Aorta (tissue), 5 donors: ENCODE measurements around the gene CD2. TPM values are rescaled to one million over a fixed set of nuclear protein-coding genes. Genes with fewer than 3 reads are reported as not detected.

Experiments
- ATAC-seq: fragments of 200-7000 bp; cut with Tn5 transposase; one replicate; pipeline ENCODE4 v1.9.1; 2022; ENCODE audit warnings: moderate library complexity; ENCODE audit not compliant: low FRiP score
- DNase-seq, 2 donors: peaks; one replicate each; pipeline ENCODE4 v3.0.0-alpha.2; 2020
- H3K27ac ChIP-seq, 2 donors: one replicate each; pipeline ENCODE4 v1.5.1; 2013; ENCODE audit warnings: low read length in 2 of 2, mild to moderate bottlenecking in 2 of 2, moderate library complexity in 2 of 2, control low read depth in 1 of 2, inconsistent platforms in 1 of 2, low read depth in 1 of 2
- H3K27me3 ChIP-seq, 2 donors: one replicate each; pipeline ENCODE4 v1.6.1; 2013; ENCODE audit warnings: control low read depth in 1 of 2, low read length in 1 of 2, mild to moderate bottlenecking in 1 of 2, moderate library complexity in 1 of 2; ENCODE audit not compliant: insufficient read depth in 2 of 2, control insufficient read depth in 1 of 2
- H3K36me3 ChIP-seq, 2 donors: one replicate each; pipeline ENCODE4 v1.6.1; 2013; ENCODE audit warnings: control low read depth in 1 of 2, low read length in 1 of 2, mild to moderate bottlenecking in 1 of 2; ENCODE audit not compliant: insufficient read depth in 2 of 2, control insufficient read depth in 1 of 2
- H3K4me1 ChIP-seq, 2 donors: one replicate each; pipeline ENCODE4 v1.6.1; 2013; ENCODE audit warnings: low read length in 2 of 2, control low read depth in 1 of 2, mild to moderate bottlenecking in 1 of 2, moderate library complexity in 1 of 2; ENCODE audit not compliant: insufficient read depth in 2 of 2, control insufficient read depth in 1 of 2
- H3K4me3 ChIP-seq, 2 donors: one replicate each; pipeline ENCODE4 v1.5.1; 2013; ENCODE audit warnings: low read length in 2 of 2, control low read depth in 1 of 2, mild to moderate bottlenecking in 1 of 2
- H3K9me3 ChIP-seq: one replicate; pipeline ENCODE4 v1.6.1; 2013; ENCODE audit warnings: mild to moderate bottlenecking, low read length; ENCODE audit not compliant: control insufficient read depth
- WGBS, 2 donors: extraction: QIAGEN DNeasy Blood & Tissue Kit; methylation state at CpG; one replicate each; pipeline ENCODE4 v1.1.7; 2013; 5-methylcytosine and 5-hydroxymethylcytosine counted together
- intact Hi-C, 2 donors: fragments of 100-400 bp; cut with DNase I; formaldehyde crosslinking; loops; one replicate each; pipeline versions ENCODE4 v1.14.2 to v1.15.0; 2022
- polyA plus RNA-seq, 2 donors: library from polyadenylated mRNA; stranded (reverse); fragments of 200-250 nt; gene quantifications; one replicate each; pipeline ENCODE4 v1.2.3, GENCODE V29; 2013
- total RNA-seq, 2 donors: library from RNA; stranded (reverse); fragmentation: NEBNext Ultra II Directional; extraction: Animal tissue kit (Norgen Biotek cat#: 25700); gene quantifications; one replicate each; pipeline ENCODE4 v1.2.1, GENCODE V29; 2021
- donor health status: healthy with polysubstance abuse.
- donor health status: Bipolar disorder and iron deficiency.
- donor health status: DM: no; HTN: no; CAD: no.
- donor health status: DM: no; HTN: no; CAD: no.
- donor health status: DM: yes; HTN: yes; CAD: no.

Gene CD2
- total and polyA plus RNA-seq, 4 donors = 0.74 to 12.0 (median 4.9) TPM

GRCh38 chr1:116765962-116766361 lies 11.7 kb downstream of the CD2 start:
- WGBS, 2 donors = 95 to 96% methylated on average over 4 of the region's 4 CpGs
- H3K4me1 ChIP-seq = no peaks in the 10 kb centered on the region
- DNase-seq (no peak), ATAC-seq (no peak)
- intact Hi-C loops = no loop called here
- H3K4me3 ChIP-seq = no peak overlapping the region
- no peak overlapping the region for H3K27ac ChIP-seq
- H3K27me3 ChIP-seq = no peaks in the 10 kb centered on the region
- no peaks in the 10 kb centered on the region for H3K9me3 ChIP-seq
- no peaks in the 10 kb centered on the region for H3K36me3 ChIP-seq

- no peak for DNase-seq
- H3K9me3 ChIP-seq = peaks cover 1% of the 10 kb centered on the region
- no peak overlapping the region for H3K4me3 ChIP-seq
- 93 to 94% methylated on average over 13 of the region's 13 CpGs for WGBS, 2 donors
- H3K27ac ChIP-seq = no peak overlapping the region
- intact Hi-C loops = no loop called here
- no peak for ATAC-seq
- no peaks in the 10 kb centered on the region for H3K4me1 ChIP-seq
- H3K27me3 ChIP-seq = no peaks in the 10 kb centered on the region
- H3K36me3 ChIP-seq = no peaks in the 10 kb centered on the region
These were observed 12.6 kb downstream of the CD2 start for GRCh38 chr1:116766616-116767469.

GRCh38 chr1:116767782-116768382 lies 13.7 kb downstream of the CD2 start:
- DNase-seq (no peak), ATAC-seq (no peak)
- Histone ChIP-seq H3K4me3 (no peak overlapping the region), H3K36me3 (no peaks in the 10 kb centered on the region), H3K4me1 (no peaks in the 10 kb centered on the region), H3K27me3 (no peaks in the 10 kb centered on the region), H3K9me3 (peaks cover 1% of the 10 kb centered on the region), H3K27ac (no peak overlapping the region)
- 93 to 94% methylated on average over 5 of the region's 5 CpGs for WGBS, 2 donors
- intact Hi-C loops = no loop called here

GRCh38 chr1:116768416-116769103 lies 14.3 kb downstream of the CD2 start:
- Histone ChIP-seq H3K27me3 (no peaks in the 10 kb centered on the region), H3K9me3 (peaks cover 1% of the 10 kb centered on the region), H3K4me1 (no peaks in the 10 kb centered on the region), H3K4me3 (no peak overlapping the region), H3K36me3 (no peaks in the 10 kb centered on the region), H3K27ac (no peak overlapping the region)
- WGBS, 2 donors = 91% methylated on average over 13 of the region's 13 CpGs
- ATAC-seq = no peak
- intact Hi-C loops = no loop called here
- DNase-seq = no peak

- ATAC-seq = no peak
- H3K27ac ChIP-seq = no peak overlapping the region
- WGBS, 2 donors = 83 to 85% methylated on average over 6 of the region's 6 CpGs
- no peak for DNase-seq
- no peaks in the 10 kb centered on the region for H3K36me3 ChIP-seq
- H3K4me1 ChIP-seq = no peaks in the 10 kb centered on the region
- H3K27me3 ChIP-seq = no peaks in the 10 kb centered on the region
- peaks cover 1% of the 10 kb centered on the region for H3K9me3 ChIP-seq
- intact Hi-C loops = no loop called here
- H3K4me3 ChIP-seq = no peak overlapping the region
These were observed 14.8 kb downstream of the CD2 start for GRCh38 chr1:116769104-116769452.

GRCh38 chr1:116769561-116769977 lies 15.3 kb downstream of the CD2 start:
- Histone ChIP-seq H3K27ac (no peak overlapping the region), H3K4me1 (no peaks in the 10 kb centered on the region), H3K27me3 (no peaks in the 10 kb centered on the region), H3K9me3 (peaks cover 1% of the 10 kb centered on the region), H3K4me3 (no peak overlapping the region), H3K36me3 (no peaks in the 10 kb centered on the region)
- WGBS, 2 donors = 79 to 84% methylated on average over 1 of the region's 1 CpG
- DNase-seq (no peak), ATAC-seq (no peak)
- intact Hi-C loops = no loop called here

- WGBS, 2 donors = 87 to 90% methylated on average over 9 of the region's 9 CpGs
- Histone ChIP-seq H3K4me3 (no peak overlapping the region), H3K27me3 (no peaks in the 10 kb centered on the region), H3K36me3 (no peaks in the 10 kb centered on the region), H3K4me1 (no peaks in the 10 kb centered on the region), H3K9me3 (peaks cover 1% of the 10 kb centered on the region), H3K27ac (no peak overlapping the region)
- DNase-seq (no peak), ATAC-seq (no peak)
- intact Hi-C loops = no loop called here
These were observed 15.8 kb downstream of the CD2 start for GRCh38 chr1:116769994-116770393.

GRCh38 chr1:116770625-116771024 lies 16.4 kb downstream of the CD2 start:
- Histone ChIP-seq H3K27ac (no peak overlapping the region), H3K36me3 (no peaks in the 10 kb centered on the region), H3K27me3 (no peaks in the 10 kb centered on the region), H3K4me3 (no peak overlapping the region), H3K4me1 (no peaks in the 10 kb centered on the region), H3K9me3 (peaks cover 1% of the 10 kb centered on the region)
- 73 to 76% methylated on average over 5 of the region's 5 CpGs for WGBS, 2 donors
- ATAC-seq (no peak), DNase-seq (no peak)
- intact Hi-C loops = no loop called here
